A673 (cell line): ENCODE results near the gene ME3.

Experiments
- CTCF ChIP-seq: fragments of 300-800, 200-600 bp; sonication (generic); conservative IDR thresholded peaks from 2 replicates; pipeline ENCODE4 v1.5.1; 2017; ENCODE audit warnings: low read depth, mild to moderate bottlenecking, antibody characterized with exemption, low read length, moderate library complexity, mixed read lengths
- EZH2 ChIP-seq: fragments of 200-600 bp; sonication (generic); IDR thresholded peaks from 2 replicates; pipeline ENCODE4 v1.6.1; 2017; ENCODE audit warnings: borderline replicate concordance, low read depth, mild to moderate bottlenecking, mixed read lengths, antibody characterized with exemption, low read length; ENCODE audit not compliant: poor library complexity, severe bottlenecking

DNA sequence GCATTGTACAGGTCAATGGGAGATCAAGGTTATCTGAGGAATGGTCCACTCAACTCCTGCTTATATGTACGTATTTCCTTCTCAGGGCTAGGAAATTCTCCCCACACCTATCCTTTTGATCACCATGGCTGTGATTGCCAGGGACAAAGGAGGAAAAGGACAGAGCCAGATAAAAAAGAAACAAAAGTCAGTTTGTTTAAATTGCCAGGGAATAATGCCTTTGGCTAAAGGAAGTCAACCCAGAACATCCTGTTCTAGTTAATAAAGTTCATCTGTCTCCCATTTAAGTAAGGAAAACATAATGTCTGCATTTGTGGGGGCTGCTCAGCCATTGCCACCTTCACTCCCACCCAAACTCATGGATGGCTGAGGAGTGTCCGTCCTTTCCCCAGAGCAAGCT is 124.7 kb downstream of the ME3 start:
- no peak for TF ChIP-seq EZH2
- no peak for TF ChIP-seq CTCF
